Trophoblast cell (in vitro differentiated cells and primary cell): ENCODE measurements around the gene FLT4.

ENCODE experiments used
- DNase-seq, 2 donors: peaks; one replicate each; pipeline ENCODE4 v3.0.0-alpha.2; 2016
- H2AFZ ChIP-seq: 2 replicates; pipeline ENCODE4 v1.6.1; 2013; ENCODE audit warnings: low read length, moderate library complexity, mild to moderate bottlenecking; ENCODE audit not compliant: insufficient read depth, poor library complexity
- H2AK5ac ChIP-seq: 2 replicates; pipeline ENCODE4 v1.6.1; 2013; ENCODE audit warnings: mild to moderate bottlenecking, low read length
- H2BK120ac ChIP-seq: 2 replicates; pipeline ENCODE4 v1.6.1; 2013; ENCODE audit warnings: low read length, mild to moderate bottlenecking, moderate library complexity; ENCODE audit not compliant: insufficient read depth, poor library complexity
- H2BK12ac ChIP-seq: 2 replicates; pipeline ENCODE4 v1.6.1; 2013; ENCODE audit warnings: mild to moderate bottlenecking, low read length, moderate library complexity
- H2BK5ac ChIP-seq: 2 replicates; pipeline ENCODE4 v1.6.1; 2013; ENCODE audit warnings: low read length, low read depth, moderate library complexity, mild to moderate bottlenecking; ENCODE audit not compliant: poor library complexity
- H3K14ac ChIP-seq: 2 replicates; pipeline ENCODE4 v1.6.1; 2013; ENCODE audit warnings: mild to moderate bottlenecking, low read length
- H3K18ac ChIP-seq: 2 replicates; pipeline ENCODE4 v1.6.1; 2013; ENCODE audit warnings: mild to moderate bottlenecking, low read length
- H3K23ac ChIP-seq: 2 replicates; pipeline ENCODE4 v1.6.1; 2013; ENCODE audit warnings: low read length
- H3K27ac ChIP-seq: 2 replicates; pipeline ENCODE4 v1.5.1; 2013; ENCODE audit warnings: low read depth, mild to moderate bottlenecking, inconsistent platforms, low read length, moderate library complexity
- H3K27me3 ChIP-seq: 2 replicates; pipeline ENCODE4 v1.6.1; 2013; ENCODE audit warnings: inconsistent platforms, mild to moderate bottlenecking, low read length, moderate library complexity; ENCODE audit not compliant: insufficient read depth
- H3K36me3 ChIP-seq, 2 experiments: 1 replicate in 1 of 2; 2 replicates in 1 of 2; pipeline ENCODE4 v1.6.1; 2013; ENCODE audit warnings: low read length in 2 of 2, mild to moderate bottlenecking in 2 of 2, moderate library complexity in 1 of 2; ENCODE audit not compliant: insufficient read depth in 2 of 2, control insufficient read depth in 1 of 2
- H3K4ac ChIP-seq: 2 replicates; pipeline ENCODE4 v1.6.1; 2013; ENCODE audit warnings: low read depth, mild to moderate bottlenecking, low read length, moderate library complexity
- H3K4me1 ChIP-seq, 2 experiments: 1 replicate in 1 of 2; 2 replicates in 1 of 2; pipeline ENCODE4 v1.6.1; 2013; ENCODE audit warnings: low read length in 2 of 2, mild to moderate bottlenecking in 2 of 2, moderate library complexity in 1 of 2; ENCODE audit not compliant: insufficient read depth in 2 of 2, control insufficient read depth in 1 of 2
- H3K4me2 ChIP-seq: 2 replicates; pipeline ENCODE4 v1.6.1; 2013; ENCODE audit warnings: inconsistent platforms, mild to moderate bottlenecking, low read length, moderate library complexity
- H3K4me3 ChIP-seq: 2 replicates; pipeline ENCODE4 v1.5.1; 2013; ENCODE audit warnings: mild to moderate bottlenecking, low read depth, low read length, inconsistent platforms
- H3K79me1 ChIP-seq: one replicate; pipeline ENCODE4 v1.6.1; 2013; ENCODE audit warnings: low read length
- H3K79me2 ChIP-seq: 2 replicates; pipeline ENCODE4 v1.6.1; 2013; ENCODE audit warnings: low read length, mild to moderate bottlenecking; ENCODE audit not compliant: control insufficient read depth, insufficient read depth, poor library complexity
- H3K9ac ChIP-seq: 2 replicates; pipeline ENCODE4 v1.6.1; 2013; ENCODE audit warnings: mild to moderate bottlenecking, low read length
- H3K9me3 ChIP-seq: 2 replicates; pipeline ENCODE4 v1.6.1; 2013; ENCODE audit warnings: low read depth, mild to moderate bottlenecking, control low read depth, inconsistent platforms, low read length; ENCODE audit not compliant: insufficient read depth
- H4K12ac ChIP-seq: 2 replicates; pipeline ENCODE4 v1.6.1; 2013; ENCODE audit warnings: low read depth, mild to moderate bottlenecking, low read length, moderate library complexity
- H4K8ac ChIP-seq: 2 replicates; pipeline ENCODE4 v1.6.1; 2013; ENCODE audit warnings: low read depth, mild to moderate bottlenecking, low read length, moderate library complexity
- H4K91ac ChIP-seq: one replicate; pipeline ENCODE4 v1.6.1; 2013; ENCODE audit warnings: low read depth, mild to moderate bottlenecking, low read length, moderate library complexity
- WGBS: extraction: QIAGEN DNeasy Blood & Tissue Kit; methylation state at CpG from one replicate; pipeline ENCODE4 v1.1.7; 2013; ENCODE audit warnings: missing lambda C conversion rate; ENCODE audit not compliant: insufficient read length, insufficient coverage; ENCODE audit errors: extremely low coverage; 5-methylcytosine and 5-hydroxymethylcytosine counted together

The FLT4 gene

DNA sequence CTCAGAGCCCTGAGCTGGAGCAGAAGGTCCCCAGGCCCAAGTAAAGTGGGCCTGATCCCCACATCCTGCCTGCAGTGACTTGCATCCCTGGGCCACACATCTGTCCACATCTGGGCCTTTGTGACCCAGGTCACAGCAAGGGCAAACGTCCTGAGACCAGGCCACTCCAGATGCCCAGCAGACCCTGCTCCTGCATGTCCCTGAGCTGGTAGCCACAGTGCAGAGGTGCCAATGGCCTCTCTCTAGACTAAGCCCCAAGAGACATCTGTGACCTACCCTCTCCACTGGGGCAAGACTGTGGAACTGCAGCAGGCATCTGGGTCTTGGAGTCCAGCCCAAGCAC is 2.5 kb downstream of the FLT4 start:
- Histone ChIP-seq H3K27ac (no peak overlapping the region), H3K4me2 (no peak overlapping the region), H2BK120ac (no peak overlapping the region), H3K79me1 (no peaks in the 10 kb centered on the region), H2BK5ac (no peak overlapping the region), H3K4ac (no peak overlapping the region), H2AK5ac (no peak overlapping the region), H3K4me1 (peaks cover 3 to 5% of the 10 kb centered on the region in 2 experiments), H4K8ac (no peak overlapping the region), H4K12ac (no peak overlapping the region), H3K9me3 (peaks cover 6% of the 10 kb centered on the region), H3K79me2 (no peaks in the 10 kb centered on the region), H2AFZ (no peak overlapping the region), H3K4me3 (no peak overlapping the region), H2BK12ac (no peak overlapping the region), H3K9ac (no peak overlapping the region), H3K36me3 (no peaks in the 10 kb centered on the region), H3K18ac (no peak overlapping the region), H3K27me3 (peaks cover 25% of the 10 kb centered on the region), H3K14ac (no peak overlapping the region), H4K91ac (no peak overlapping the region), H3K23ac (no peak overlapping the region)
- no CpG with 5 or more reads among the region's 1 CpG for WGBS
- no peak for DNase-seq

DNA sequence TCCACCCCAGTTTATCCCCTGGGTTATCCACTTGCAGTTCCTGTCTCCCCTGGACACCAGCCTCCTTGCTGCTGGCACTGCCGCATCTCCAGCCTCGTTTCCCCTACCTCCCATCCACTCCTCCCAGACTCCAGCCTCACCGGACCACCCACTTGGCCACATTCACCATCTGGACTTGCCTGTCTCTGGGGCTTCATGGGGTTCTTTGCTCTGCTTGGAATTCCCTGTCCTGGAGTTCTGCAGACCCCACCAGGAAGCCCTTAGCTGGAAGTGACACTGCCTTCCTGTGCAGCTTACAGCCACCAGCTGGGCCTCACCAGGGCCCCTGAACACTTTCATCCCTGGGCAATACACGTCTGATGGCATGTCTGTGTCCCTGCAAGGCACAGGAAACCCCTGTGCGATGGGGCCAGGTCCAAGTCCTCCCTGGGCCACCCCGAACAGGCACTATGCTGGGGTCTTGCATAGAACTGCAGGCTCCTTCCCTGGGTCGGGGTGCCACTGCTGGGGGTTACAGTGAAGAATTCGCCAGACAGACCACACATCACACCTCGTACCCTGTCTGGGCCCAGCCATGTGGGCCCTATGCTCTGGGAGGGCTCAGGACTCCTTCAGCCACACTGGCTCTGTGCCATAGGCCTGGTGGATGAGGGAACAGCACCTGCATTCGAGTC is 3.0 kb downstream of the FLT4 start:
- H3K36me3 ChIP-seq, result no peaks in the 10 kb centered on the region
- no peak overlapping the region for H2BK12ac ChIP-seq
- H2AFZ ChIP-seq, result no peak overlapping the region
- WGBS, result no CpG with 5 or more reads among the region's 10 CpGs
- H3K18ac ChIP-seq, result no peak overlapping the region
- H2AK5ac ChIP-seq, result no peak overlapping the region
- H3K4ac ChIP-seq, result no peak overlapping the region
- H3K9me3 ChIP-seq, result peaks cover 6% of the 10 kb centered on the region
- no peak overlapping the region for H2BK120ac ChIP-seq
- no peaks in the 10 kb centered on the region for H3K79me2 ChIP-seq
- H4K12ac ChIP-seq, result no peak overlapping the region
- no peak overlapping the region for H3K27ac ChIP-seq
- H3K9ac ChIP-seq, result no peak overlapping the region
- no peaks in the 10 kb centered on the region for H3K79me1 ChIP-seq
- H3K4me2 ChIP-seq, result no peak overlapping the region
- H2BK5ac ChIP-seq, result no peak overlapping the region
- peaks cover 25% of the 10 kb centered on the region for H3K27me3 ChIP-seq
- DNase-seq, result no peak
- H3K4me1 ChIP-seq, result peaks cover 3 to 5% of the 10 kb centered on the region in 2 experiments
- no peak overlapping the region for H4K8ac ChIP-seq
- H3K4me3 ChIP-seq, result no peak overlapping the region
- H3K14ac ChIP-seq, result no peak overlapping the region
- no peak overlapping the region for H4K91ac ChIP-seq
- no peak overlapping the region for H3K23ac ChIP-seq

DNA sequence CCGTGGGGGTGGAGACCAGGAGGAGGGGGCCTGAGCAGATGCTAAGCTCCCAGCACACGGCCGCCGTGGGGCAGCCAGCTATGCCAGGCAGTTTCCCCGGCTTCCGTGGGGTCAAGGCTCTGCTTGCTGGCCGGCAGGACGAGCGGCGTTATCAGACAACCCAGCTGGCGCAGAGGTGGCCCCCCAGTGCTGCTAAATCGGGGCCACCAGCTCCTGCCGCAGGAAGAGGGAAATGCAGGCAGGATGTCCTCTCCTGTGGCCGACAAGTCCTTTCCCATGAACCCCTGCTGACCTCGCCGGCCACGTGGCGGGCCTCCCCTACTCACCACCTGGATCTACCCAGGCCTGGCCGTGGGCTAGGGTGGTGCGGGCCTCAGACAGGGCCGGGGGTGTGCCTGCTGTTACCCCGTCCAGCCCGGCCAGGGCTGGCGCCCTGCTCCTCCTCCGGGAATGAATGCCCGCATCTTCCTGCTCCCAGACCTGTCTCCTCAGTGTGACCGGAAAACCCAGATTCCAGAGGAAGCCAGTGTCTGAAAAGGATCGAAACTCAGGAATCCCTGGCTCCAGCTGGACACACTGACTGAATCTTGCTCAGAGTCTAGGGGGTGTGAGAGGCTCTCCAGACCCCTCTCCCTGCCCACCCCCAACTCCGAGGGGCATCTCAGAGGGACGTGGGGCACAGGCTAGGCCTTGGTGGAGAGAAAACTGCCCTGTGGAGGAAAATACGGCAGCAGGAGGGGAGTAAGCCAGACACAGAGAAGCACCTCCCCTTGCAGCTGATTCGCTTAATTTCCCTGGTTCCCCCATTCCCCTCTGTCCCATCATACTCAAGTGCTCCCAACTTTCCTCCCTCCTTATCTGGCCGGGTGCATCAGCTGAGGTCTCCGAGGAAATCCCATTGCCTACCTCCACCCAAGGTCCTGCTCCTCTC is 3.9 kb downstream of the FLT4 start:
- Histone ChIP-seq H3K4ac (no peak overlapping the region), H2BK5ac (no peak overlapping the region), H2BK120ac (no peak overlapping the region), H3K4me2 (no peak overlapping the region), H4K91ac (no peak overlapping the region), H3K27ac (no peak overlapping the region), H3K4me3 (no peak overlapping the region), H3K18ac (no peak overlapping the region), H2AK5ac (no peak overlapping the region), H3K27me3 (peaks cover 25% of the 10 kb centered on the region), H2AFZ (no peak overlapping the region), H3K14ac (no peak overlapping the region), H4K8ac (no peak overlapping the region), H3K79me2 (no peaks in the 10 kb centered on the region), H3K9ac (no peak overlapping the region), H4K12ac (no peak overlapping the region), H3K9me3 (peaks cover 6% of the 10 kb centered on the region), H3K23ac (no peak overlapping the region), H2BK12ac (no peak overlapping the region), H3K36me3 (no peaks in the 10 kb centered on the region), H3K79me1 (no peaks in the 10 kb centered on the region), H3K4me1 (peaks cover 3 to 5% of the 10 kb centered on the region in 2 experiments)
- WGBS, result no CpG with 5 or more reads among the region's 34 CpGs
- peak; percentile 95 to 97 for DNase-seq

DNA sequence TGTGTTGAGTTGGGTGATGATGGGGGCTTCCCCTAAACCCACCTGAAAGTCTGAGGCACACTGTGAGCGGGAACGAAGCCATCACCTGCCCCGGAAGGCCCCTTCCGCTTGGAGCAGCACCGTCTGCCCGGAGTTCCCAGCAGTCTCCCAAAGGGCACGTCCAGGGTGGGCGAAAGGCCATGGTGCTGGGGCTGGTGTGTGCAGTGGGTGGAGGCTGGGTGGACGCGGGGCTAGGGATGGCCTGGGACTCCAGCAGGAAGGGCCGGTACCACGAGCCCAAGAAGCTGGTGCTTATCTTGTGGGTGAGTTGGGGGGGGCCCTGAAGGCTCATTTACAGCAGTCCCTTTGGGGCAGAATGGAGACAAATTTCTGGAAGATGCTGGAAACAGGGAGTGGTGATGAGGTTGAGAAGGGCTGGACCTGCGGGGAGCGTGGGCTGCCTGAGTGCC is 4.6 kb downstream of the FLT4 start:
- Histone ChIP-seq H3K27me3 (peaks cover 22% of the 10 kb centered on the region), H2BK5ac (no peak overlapping the region), H2BK120ac (no peak overlapping the region), H3K79me1 (no peaks in the 10 kb centered on the region), H3K36me3 (no peaks in the 10 kb centered on the region), H3K14ac (no peak overlapping the region), H3K4me1 (peaks cover 3 to 5% of the 10 kb centered on the region in 2 experiments), H3K9ac (no peak overlapping the region), H3K18ac (no peak overlapping the region), H4K8ac (no peak overlapping the region), H2BK12ac (no peak overlapping the region), H3K23ac (no peak overlapping the region), H3K4ac (no peak overlapping the region), H3K79me2 (no peaks in the 10 kb centered on the region), H4K91ac (no peak overlapping the region), H3K4me2 (no peak overlapping the region), H2AFZ (no peak overlapping the region), H3K4me3 (no peak overlapping the region), H2AK5ac (no peak overlapping the region), H3K9me3 (peaks cover 8% of the 10 kb centered on the region), H4K12ac (no peak overlapping the region), H3K27ac (no peak overlapping the region)
- DNase-seq, result no peak
- WGBS, result no CpG with 5 or more reads among the region's 14 CpGs
